T-helper 2 cell treated with Interferon-gamma antibody and Interleukin-4, amounts not matched to agents 100 ng/mL and 5 ng/mL, for 36 hours (primary cell): Measurements from ENCODE around the gene GRHL1. TPM values are rescaled to one million over a fixed set of nuclear protein-coding genes. Genes with fewer than 3 reads are reported as not detected.

Experiments used
- intact Hi-C: fragments of 100-400 bp; cut with micrococcal nuclease; formaldehyde crosslinking; loops from one replicate; pipeline ENCODE4 v1.15.1; 2023
- total RNA-seq: library from RNA; stranded (reverse); gene quantifications from 2 replicates; pipeline ENCODE4 v1.2.3, GENCODE V29; 2022

Gene GRHL1
- total RNA-seq, 1 donor from 2014 or later, result 0.75 TPM

- intact Hi-C loops, result no loop called here
Observed at GRCh38 chr2:9991829-9992273, 40.4 kb downstream of the GRHL1 start.

GRCh38 chr2:9992427-9993187 is 41.1 kb downstream of the GRHL1 start:
- intact Hi-C loops, result no loop called here

GRCh38 chr2:9993488-9994165 is 42.1 kb downstream of the GRHL1 start:
- intact Hi-C loops, result no loop called here

- intact Hi-C loops, result no loop called here
Observed at GRCh38 chr2:9994462-9994861, 43.0 kb downstream of the GRHL1 start.

- intact Hi-C loops, result no loop called here
Observed at GRCh38 chr2:9995059-9995458, 43.6 kb downstream of the GRHL1 start.

GRCh38 chr2:9996321-9996720 is 44.8 kb downstream of the GRHL1 start:
- intact Hi-C loops, result no loop called here

GRCh38 chr2:9997936-9998335 is 46.4 kb downstream of the GRHL1 start:
- intact Hi-C loops, result no loop called here

- intact Hi-C loops, result no loop called here
Observed at GRCh38 chr2:9998916-9999654, 47.6 kb downstream of the GRHL1 start.

GRCh38 chr2:9999693-10000092 is 48.2 kb downstream of the GRHL1 start:
- intact Hi-C loops, result no loop called here

GRCh38 chr2:10000541-10000940 is 49.0 kb downstream of the GRHL1 start:
- intact Hi-C loops, result no loop called here

GRCh38 chr2:10001586-10001985 is 50.1 kb downstream of the GRHL1 start:
- intact Hi-C loops, result no loop called here

- intact Hi-C loops, result no loop called here
Observed at GRCh38 chr2:10002109-10002508, 50.6 kb downstream of the GRHL1 start.

GRCh38 chr2:10002681-10003080 is 51.2 kb downstream of the GRHL1 start:
- intact Hi-C loops, result no loop called here

GRCh38 chr2:10003206-10004125 is 52.0 kb downstream of the GRHL1 start:
- intact Hi-C loops, result no loop called here

- intact Hi-C loops, result no loop called here
Observed at GRCh38 chr2:10004401-10004800, 52.9 kb downstream of the GRHL1 start.

GRCh38 chr2:10004836-10005235 is 53.3 kb downstream of the GRHL1 start:
- intact Hi-C loops, result no loop called here

GRCh38 chr2:10005461-10006235 is 54.2 kb downstream of the GRHL1 start:
- intact Hi-C loops, result no loop called here

- intact Hi-C loops, result no loop called here
Observed at GRCh38 chr2:10006236-10007161, 55.0 kb downstream of the GRHL1 start.

- intact Hi-C loops, result no loop called here
Observed at GRCh38 chr2:10007435-10007834, 55.9 kb downstream of the GRHL1 start.
